Measurements from ENCODE around the gene LILRB1.
"Not testable (repeated sequence)": the region's sequence is repeated elsewhere in the genome, so short reads cannot be mapped to it uniquely, and the experiment has no call there.

LILRB1 gene

DNA sequence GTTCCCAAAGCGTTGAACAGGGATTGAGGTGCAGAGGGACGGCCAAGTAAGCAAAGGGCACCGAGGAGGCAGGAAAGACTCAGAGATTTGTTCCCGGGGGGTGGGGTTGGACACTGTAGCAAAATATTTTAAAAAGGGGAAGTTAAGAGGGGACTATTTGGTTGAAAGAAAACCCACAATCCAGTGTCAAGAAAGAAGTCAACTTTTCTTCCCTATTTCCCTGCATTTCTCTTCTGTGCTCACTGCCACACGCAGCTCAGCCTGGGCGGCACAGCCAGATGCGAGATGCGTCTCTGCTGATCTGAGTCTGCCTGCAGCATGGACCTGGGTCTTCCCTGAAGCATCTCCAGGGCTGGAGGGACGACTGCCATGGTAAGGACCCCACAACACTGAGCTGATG, at the start of gene LILRB1:
Gene LILRB1 (plus strand): TSS at position 223 of the 400 bp plus-strand sequence. CDS start 590 bp downstream, outside the sequence.
- DNase-seq (ENCODE audit: low read depth in 3 of 3): not testable (repeated sequence)

DNA sequence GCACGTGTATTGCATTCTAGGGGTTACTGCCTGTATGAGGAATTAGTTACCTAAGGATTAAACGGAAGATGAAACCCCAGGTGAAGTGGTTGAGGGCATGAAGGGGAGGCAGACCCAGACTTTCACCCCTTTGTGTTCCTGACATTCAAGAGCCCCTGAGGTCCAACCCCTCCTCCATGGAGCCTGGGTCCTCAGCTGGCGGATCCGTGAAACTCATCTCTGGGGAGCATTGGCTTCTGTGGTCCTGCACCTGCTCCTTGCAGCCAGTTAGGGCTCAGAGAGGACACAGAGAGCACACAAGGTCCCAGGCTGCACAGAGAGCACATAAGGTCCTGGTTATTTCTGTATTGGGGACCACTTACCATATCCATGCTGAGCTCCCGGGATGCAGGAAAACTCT, 43.9 kb upstream of the LILRB1 start:
- no peak for DNase-seq (ENCODE audit: low read depth in 3 of 3)

DNA sequence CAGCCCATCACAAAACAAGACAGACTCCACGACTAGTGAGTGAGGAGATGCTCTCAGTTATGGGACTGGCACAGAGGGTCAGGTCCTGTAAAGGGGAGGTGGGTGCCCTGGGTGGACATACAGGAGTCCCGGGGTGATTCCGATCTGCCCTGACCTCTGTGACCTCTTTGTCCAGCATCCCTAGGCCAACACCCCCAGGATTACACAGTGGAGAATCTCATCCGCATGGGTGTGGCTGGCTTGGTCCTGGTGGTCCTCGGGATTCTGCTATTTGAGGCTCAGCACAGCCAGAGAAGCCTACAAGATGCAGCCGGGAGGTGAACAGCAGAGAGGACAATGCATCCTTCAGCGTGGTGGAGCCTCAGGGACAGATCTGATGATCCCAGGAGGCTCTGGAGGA, 43.3 kb upstream of the LILRB1 start:
- no peak for DNase-seq (ENCODE audit: low read depth in 3 of 3)

DNA sequence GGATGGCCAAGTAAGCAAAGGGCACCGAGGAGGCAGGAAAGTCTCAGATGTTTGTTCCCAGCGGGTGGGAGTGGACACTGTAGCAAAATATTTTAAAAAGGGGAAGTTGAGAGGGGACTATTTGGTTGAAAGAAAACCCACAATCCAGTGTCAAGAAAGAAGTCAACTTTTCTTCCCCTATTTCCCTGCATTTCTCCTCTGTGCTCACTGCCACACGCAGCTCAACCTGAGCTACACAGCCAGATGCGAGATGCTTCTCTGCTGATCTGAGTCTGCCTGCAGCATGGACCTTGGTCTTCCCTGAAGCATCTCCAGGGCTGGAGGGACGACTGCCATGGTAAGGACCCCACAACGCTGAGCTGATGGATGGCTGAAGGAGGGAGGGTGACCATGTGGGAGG, 36.8 kb upstream of the LILRB1 start, which contains the start of gene LILRA1:
Gene LILRA1 (plus strand): TSS at position 188 of the 400 bp plus-strand sequence. CDS start 613 bp downstream, outside the sequence.
- not testable (repeated sequence) for DNase-seq (ENCODE audit: low read depth in 3 of 3)

DNA sequence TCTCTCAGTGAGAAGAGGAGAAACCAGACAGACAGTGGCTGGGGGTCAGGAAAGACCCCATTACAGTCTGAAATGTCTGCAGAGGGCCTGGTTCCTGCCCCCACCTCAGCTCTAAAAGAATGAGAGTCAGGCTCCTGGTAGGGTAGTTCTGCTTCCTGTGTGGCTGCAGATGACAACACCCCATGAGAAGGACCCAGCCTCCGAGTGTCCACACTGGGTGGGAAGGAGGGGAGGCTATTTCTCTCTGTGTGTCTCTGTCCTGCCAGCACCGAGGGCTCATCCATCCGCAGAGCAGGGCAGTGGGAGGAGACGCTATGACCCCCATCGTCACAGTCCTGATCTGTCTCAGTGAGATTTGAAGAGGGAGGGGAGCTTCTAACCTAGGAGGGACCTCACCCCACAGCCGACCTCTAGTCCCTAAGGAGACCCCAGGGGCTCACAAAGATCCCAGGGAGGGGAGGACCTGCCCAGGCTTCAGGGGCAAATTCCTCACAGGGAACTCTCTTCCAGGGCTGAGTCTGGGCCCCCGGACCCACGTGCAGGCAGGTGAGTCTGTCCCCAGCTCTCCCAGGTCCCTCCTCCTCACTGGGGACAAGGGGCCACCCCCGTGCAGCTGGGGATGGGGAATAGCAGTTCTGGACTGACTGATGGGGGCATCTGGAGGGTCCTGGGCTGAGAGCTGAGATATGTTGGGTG, 36.2 kb upstream of the LILRB1 start:
- DNase-seq (ENCODE audit: low read depth in 3 of 3): not testable (repeated sequence)

DNA sequence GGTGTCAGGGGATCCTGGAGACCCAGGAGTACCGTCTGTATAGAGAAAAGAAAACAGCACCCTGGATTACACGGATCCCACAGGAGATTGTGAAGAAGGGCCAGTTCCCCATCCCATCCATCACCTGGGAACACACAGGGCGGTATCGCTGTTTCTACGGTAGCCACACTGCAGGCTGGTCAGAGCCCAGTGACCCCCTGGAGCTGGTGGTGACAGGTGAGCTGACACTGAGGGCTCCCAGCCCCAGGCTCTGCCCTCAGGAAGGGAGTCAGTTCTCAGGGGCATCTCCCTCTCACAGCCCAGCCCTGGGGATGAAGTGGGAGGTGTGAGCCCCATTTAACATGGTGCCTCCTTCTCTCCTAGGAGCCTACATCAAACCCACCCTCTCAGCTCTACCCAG, 35.5 kb upstream of the LILRB1 start:
- DNase-seq (ENCODE audit: low read depth in 3 of 3): no peak

DNA sequence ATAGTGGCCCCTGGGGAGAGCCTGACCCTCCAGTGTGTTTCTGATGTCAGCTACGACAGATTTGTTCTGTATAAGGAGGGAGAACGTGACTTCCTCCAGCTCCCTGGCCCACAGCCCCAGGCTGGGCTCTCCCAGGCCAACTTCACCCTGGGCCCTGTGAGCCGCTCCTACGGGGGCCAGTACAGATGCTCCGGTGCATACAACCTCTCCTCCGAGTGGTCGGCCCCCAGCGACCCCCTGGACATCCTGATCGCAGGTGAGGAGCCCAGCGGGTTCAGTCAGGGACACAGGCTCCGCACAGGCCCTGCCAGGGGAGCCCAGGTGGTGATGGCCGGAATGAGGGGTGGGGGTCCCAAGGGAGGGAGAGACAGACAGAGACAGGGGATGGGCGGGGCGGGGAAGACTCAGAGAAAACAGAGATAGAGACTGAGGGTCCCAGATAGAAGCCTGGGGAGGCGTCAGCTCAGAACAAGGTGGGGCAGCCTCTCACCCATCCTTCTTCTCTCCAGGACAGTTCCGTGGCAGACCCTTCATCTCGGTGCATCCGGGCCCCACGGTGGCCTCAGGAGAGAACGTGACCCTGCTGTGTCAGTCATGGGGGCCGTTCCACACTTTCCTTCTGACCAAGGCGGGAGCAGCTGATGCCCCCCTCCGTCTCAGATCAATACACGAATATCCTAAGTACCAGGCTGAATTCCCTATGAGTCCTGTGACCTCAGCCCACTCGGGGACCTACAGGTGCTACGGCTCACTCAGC, 34.4 kb upstream of the LILRB1 start:
- DNase-seq (ENCODE audit: low read depth in 3 of 3): not testable (repeated sequence)

DNA sequence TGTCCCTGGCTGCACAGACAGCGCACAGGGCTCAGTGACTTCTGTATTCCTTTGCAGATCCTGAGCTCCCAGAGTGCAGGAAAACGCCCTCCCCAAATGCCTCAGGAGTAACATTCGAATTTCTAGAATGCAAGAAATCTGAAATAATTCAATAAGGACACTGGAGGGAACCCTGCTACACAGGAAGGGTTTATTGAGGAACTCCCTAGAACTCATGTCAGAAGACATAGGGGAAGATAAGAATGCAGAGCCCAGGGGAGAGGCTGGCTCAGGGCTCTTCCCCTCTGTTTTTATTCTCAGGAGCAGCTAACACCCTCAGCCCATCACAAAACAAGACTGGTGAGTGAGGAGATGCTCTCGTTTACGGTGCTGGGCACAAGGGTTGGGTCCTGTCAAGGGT, 30.1 kb upstream of the LILRB1 start:
- no peak for DNase-seq (ENCODE audit: low read depth in 3 of 3)

DNA sequence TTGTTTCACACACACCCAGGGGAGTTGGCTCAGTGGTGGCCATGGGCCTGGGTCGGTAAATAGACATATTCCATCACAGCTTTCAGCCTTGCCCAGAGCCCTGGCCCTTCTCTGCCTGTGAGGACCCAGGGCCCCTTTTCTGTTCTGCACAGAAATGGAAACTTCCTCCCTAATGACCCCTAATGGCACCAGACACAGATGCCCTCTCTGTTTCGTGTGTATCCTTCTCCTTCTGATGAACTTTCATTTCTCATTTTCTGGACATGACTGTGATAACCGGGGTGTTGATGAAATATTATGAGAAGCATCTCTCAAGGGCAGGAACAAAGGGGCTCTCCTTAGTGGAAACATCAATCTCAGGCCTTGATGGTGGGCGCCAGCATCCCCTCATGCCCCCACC, 24.1 kb upstream of the LILRB1 start:
- DNase-seq (ENCODE audit: low read depth in 3 of 3): no peak

DNA sequence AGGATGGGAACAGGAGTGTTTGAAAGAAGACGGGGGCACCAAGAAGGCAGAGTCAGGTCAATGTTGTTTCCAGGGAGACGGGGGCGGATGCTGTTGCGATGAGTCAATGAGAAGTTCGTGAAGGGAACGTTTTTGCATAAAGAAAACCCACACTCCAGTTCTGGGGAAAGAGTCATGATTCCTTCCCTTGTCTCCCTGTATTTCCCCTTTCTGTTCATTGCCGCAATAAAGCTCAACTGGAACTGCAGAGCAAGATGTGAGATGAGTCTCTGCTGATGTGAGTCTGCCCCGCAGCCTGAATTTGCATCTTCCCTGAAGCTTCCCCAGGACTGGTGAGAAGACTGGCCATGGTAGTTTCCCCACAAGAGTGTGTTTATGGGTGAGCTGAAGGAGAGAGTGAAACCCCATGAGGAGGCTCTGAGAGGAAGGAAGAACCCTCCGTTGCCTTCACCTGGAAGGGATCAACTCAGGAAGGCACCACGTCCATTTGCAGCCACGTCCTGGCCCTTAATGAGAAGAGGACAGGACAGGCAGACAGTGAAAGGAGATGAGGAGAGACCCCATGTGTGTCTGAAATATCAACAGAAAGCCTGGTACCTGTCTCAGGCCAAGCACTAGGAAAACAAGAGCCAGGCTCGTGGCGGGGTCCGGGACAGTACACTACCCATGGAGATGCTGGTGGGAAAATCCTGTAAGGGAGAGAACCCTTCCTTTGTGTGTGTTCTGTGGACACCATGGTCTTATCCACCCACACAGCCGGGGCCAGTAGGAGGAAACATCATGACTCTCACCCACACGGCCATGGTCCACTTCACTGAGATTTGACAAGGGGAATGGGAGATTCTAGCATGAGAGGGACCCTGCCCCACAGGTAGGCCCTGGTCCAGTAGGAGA, 23.1 kb upstream of the LILRB1 start:
- no peak for DNase-seq (ENCODE audit: low read depth in 3 of 3)

DNA sequence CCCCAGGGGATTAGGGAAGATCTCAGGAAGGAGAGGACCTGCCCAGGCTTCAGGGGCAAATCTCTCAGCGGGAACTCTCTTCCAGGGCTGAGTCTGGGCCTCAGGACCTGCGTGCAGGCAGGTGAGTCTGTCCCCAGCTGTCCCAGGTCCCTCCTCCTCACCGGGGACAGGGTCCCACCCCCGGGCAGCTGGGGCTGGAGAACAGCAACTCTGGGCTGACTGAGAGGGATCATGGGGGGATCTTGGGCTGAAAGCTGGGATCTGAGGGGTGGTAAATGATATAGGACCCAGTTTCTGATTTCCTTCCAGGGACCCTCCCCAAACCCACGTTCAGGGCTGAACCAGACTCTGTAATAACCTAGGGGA, 22.5 kb upstream of the LILRB1 start:
- no peak for DNase-seq (ENCODE audit: low read depth in 3 of 3)

DNA sequence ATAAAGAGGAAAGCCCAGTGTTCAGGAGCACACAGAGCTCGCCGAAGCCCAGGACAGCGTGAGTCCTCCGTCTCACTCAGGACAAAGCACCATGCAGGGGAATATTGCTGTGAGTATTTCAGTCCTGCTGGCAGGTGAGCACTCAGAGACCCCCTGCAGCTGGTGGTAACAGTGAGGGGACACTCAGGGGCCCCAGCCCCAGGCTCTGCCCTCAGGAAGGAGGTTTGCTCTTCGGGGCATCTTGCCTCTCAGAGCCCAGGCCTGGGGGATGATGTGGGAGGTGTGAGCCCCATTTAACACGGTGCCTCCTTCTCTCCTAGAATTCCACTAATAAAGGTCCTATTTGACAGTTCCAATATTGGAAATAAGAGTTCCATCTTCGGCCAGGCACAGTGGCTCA, 22.1 kb upstream of the LILRB1 start:
- no peak for DNase-seq (ENCODE audit: low read depth in 3 of 3)

DNA sequence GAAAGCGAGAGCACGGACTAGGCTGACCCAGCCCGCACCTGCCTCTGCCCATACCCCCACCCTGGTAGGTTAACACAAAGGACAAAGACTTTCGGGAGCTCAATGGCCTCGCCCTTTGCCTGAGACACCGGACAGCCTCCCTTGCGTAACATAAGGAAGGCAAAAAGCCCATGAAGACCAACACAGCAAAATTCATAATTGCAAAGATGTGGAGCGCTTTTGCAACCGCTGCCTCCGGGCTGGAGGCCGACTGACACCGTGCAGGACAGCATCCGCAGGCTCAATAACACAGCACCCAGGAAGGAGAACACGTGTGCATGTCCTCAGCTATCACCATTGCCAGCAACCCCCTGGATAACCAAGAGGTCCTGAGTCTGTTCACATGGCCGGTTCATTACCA, 21.5 kb upstream of the LILRB1 start:
- no peak for DNase-seq (ENCODE audit: low read depth in 3 of 3)

DNA sequence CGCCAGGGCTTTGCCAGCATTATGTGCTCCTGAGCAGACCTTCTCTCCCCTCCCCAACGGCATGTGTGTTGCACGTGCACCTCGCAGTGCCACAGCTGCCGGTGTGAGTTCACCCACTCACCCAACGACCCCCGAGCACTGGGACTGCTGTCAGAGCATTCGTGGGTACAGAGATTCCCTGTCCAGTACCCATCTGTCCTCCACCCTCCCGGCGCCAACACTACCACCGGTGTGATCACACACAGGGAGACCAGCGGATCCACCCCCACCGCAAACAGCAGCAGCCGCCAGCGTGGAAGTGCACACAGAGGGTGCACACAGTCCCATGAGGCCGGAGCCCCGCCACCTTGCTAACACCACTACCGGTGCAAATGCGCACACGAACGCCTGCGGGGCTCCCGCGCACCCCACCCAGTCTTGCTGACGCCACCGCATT, 20.9 kb upstream of the LILRB1 start:
- no peak for DNase-seq (ENCODE audit: low read depth in 3 of 3)

DNA sequence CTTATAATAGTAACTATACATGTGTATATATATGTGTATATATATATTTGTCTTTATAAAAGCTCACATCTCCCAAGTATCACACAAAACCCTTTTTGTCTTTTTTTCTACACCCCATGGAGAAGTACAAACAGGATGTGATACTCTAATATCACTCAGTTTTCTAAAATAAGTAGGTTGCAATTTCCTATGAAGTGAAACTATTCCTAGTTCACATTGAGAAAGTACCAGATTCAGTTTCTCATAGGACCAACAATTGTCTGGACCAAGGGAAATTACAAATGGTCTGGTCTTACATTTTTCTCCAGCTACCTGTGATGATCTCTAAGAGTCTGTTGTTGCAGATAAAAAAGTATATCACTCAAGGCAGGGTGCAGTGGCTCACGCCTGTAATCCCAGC, 17.9 kb upstream of the LILRB1 start:
- no peak for DNase-seq (ENCODE audit: low read depth in 3 of 3)

DNA sequence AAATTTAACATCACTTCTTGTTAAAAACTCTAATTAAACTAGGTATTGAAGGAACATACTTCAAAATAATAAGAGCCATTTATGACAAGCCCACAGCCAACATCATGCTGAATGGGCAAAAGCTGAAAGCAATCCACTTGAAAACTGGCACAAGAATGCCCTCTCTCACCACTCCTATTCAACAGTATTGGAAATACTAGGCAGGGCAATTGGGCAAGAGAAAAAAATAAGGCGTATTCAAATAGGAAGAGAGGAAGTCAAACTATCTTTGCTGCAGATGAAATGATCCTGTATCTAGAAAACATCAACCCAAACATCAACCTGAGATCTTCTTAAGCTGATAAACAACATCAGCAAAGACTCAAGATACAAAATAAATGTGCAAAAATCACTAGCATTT, 15.6 kb upstream of the LILRB1 start:
- no peak for DNase-seq (ENCODE audit: low read depth in 3 of 3)

DNA sequence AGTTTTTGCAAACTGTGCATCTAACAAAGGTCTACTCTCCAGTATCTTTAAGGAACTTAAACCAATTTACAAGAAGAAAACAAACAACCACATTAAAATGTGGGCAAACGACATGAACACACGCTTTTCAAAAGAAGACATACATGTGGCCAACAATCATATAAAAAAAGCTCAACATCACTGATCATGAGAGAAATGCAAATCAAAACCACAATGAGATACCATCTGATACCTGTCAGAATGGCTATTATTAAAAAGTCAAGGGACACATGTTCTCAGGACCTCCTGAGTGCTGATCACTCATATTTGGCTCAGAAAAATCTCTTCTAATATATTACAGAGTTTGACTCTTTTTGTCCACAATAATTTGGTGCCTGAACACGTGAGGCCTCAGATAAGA, 14.2 kb upstream of the LILRB1 start:
- no peak for DNase-seq (ENCODE audit: low read depth in 3 of 3)

DNA sequence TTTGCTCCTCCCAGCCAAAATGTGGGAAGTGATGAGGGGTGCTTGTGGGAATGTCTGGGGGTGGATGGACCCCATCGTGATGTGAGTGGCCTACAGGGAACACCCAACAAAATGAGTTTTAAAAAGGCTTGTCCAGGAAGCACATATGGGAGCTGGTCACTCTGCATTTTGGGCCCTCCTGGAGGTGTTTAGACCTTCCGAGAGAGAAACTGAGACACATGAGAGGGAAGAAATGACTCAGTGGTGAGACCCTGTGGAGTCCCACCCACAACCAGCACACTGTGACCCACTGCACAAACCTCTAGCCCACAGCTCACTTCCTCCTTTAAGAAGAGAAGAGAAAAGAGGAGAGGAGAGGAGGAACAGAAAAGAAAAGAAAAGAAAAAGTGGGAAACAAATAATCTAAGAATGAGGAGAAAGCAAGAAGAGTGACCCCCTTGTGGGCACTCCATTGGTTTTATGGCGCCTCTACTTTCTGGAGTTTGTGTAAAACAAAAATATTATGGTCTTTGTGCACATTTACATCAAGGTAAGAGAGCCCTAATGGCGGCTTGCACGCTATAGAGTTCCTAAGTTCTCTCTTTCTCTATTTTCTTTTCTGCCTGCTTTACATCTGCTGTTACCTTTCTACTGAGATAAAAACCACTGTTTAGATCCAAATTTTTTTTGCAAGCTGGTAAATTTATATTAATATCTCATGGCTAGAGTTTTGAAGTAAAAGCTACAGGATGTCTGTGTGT, 13.3 kb upstream of the LILRB1 start:
- DNase-seq (ENCODE audit: low read depth in 3 of 3): no peak

DNA sequence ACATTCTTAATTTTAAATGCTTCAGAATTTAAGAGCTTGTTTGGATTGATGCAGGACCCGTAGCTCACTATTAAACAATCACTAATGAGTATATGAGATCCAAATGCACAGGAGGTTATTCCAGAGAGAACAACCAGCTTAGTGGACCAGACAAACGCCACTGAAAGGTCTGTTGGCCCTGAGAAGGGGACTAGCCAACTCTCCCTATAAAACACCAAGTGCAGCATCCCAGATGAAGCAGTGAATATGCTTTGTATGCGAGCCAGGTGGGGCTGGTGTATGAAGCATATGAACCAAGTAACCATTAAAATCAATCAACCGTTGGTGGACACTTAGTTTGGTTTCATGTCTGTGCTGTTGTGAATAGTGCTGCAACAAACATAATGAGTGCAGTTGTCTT, 9.8 kb upstream of the LILRB1 start:
- no peak for DNase-seq (ENCODE audit: low read depth in 3 of 3)

DNA sequence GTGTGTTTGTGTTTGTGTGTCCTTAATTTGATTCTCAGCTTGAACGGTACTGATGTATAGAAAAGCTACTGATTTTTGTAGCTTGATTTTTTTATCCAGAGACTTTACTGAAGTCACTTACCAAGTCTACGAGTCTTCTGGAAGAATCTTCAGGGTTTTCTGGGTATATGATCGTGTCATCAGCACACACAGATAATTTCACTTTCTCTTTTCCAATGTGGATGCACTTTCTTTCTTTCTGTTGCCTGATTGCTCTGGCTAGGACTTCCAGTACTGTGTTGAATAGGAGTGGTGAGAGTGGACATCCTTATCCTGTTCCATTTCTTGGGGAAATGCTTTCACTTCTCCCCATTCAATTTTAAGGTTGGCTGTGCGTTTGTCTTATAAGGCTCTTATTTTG, 7.9 kb upstream of the LILRB1 start:
- DNase-seq (ENCODE audit: low read depth in 3 of 3): no peak

DNA sequence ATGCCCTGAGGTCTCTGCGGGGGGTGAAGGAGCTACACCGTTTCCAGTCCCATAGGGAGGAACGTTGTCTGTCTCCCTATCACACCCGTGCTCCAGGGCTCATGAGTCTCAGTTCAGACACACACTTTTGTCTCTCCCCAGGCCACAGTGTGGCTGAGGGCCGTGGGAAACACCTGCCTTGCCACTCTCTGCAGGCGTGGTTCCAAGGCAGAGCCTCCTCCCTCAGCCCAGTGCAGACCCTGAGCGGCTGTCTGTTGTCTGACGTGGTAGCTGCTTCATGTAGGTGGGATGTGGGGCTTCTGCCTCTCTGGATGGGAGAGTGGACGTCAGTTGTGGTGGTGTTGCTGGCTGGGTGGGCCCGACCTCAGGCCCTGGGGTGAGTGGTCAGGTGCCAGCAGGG, 6.0 kb upstream of the LILRB1 start:
- DNase-seq (ENCODE audit: low read depth in 3 of 3): not testable (repeated sequence)

All from stimulated activated CD4-positive, alpha-beta T cell treated with anti-CD3 and anti-CD28 coated beads, TNF-alpha, amount 100 ng/mL, for 48 hours (primary cell).